MM.1S (cell line): ENCODE measurements around the gene CNMD.

Experiments
- DNase-seq: peaks from one replicate; pipeline ENCODE4 v3.0.0-alpha.2; 2015
- H2AFZ ChIP-seq: fragments of 300-600 bp; sonication (generic); 2 replicates; pipeline ENCODE4 v1.6.0; 2016; ENCODE audit warnings: antibody characterized with exemption, low read length
- H3F3A ChIP-seq: fragments of 300-600 bp; sonication (generic); 2 replicates; pipeline ENCODE4 v1.6.1; 2016; ENCODE audit warnings: mild to moderate bottlenecking, antibody characterized with exemption, low read length, moderate library complexity, mixed read lengths; ENCODE audit not compliant: insufficient read depth
- H3K27ac ChIP-seq: fragments of 300-600 bp; sonication (generic); 2 replicates; pipeline ENCODE4 v1.5.1; 2016; ENCODE audit warnings: mild to moderate bottlenecking, low read length
- H3K27me3 ChIP-seq: fragments of 300-600 bp; sonication (generic); replicated peaks from 2 replicates; pipeline ENCODE4 v1.6.0; 2016; ENCODE audit warnings: low read length; ENCODE audit not compliant: insufficient read depth
- H3K36me3 ChIP-seq: fragments of 300-600 bp; sonication (generic); replicated peaks from 2 replicates; pipeline ENCODE4 v1.6.1; 2016; ENCODE audit warnings: mild to moderate bottlenecking, low read length, mixed read lengths; ENCODE audit not compliant: insufficient read depth
- H3K4me1 ChIP-seq: fragments of 300-600 bp; sonication (generic); 2 replicates; pipeline ENCODE4 v1.6.1; 2016; ENCODE audit warnings: low read length, mixed read lengths
- H3K4me2 ChIP-seq: fragments of 300-600 bp; sonication (generic); 2 replicates; pipeline ENCODE4 v1.6.0; 2016; ENCODE audit warnings: low read depth, low read length
- H3K4me3 ChIP-seq: fragments of 300-600 bp; sonication (generic); 2 replicates; pipeline ENCODE4 v1.5.1; 2016; ENCODE audit warnings: low read length, mixed read lengths
- H3K79me2 ChIP-seq: fragments of 300-600 bp; sonication (generic); 2 replicates; pipeline ENCODE4 v1.6.1; 2016; ENCODE audit warnings: mixed run types, low read length, mixed read lengths
- H3K9ac ChIP-seq: fragments of 300-600 bp; sonication (generic); 2 replicates; pipeline ENCODE4 v1.6.1; 2016; ENCODE audit warnings: low read length, mixed read lengths
- H3K9me2 ChIP-seq: fragments of 300-600 bp; sonication (generic); replicated peaks from 2 replicates; pipeline ENCODE4 v1.6.1; 2016; ENCODE audit warnings: mild to moderate bottlenecking, low read length, mixed read lengths; ENCODE audit not compliant: insufficient read depth
- H3K9me3 ChIP-seq: fragments of 300-600 bp; sonication (generic); replicated peaks from 2 replicates; pipeline ENCODE4 v1.6.1; 2016; ENCODE audit warnings: mild to moderate bottlenecking, low read length, mixed read lengths; ENCODE audit not compliant: insufficient read depth
- H4K20me1 ChIP-seq: fragments of 300-600 bp; sonication (generic); 2 replicates; pipeline ENCODE4 v1.6.1; 2016; ENCODE audit warnings: mild to moderate bottlenecking, low read length, moderate library complexity, mixed read lengths; ENCODE audit not compliant: insufficient read depth
- CTCF ChIP-seq: fragments of 300-600 bp; sonication (generic); IDR thresholded peaks from 2 replicates; pipeline ENCODE4 v1.5.1; 2016; ENCODE audit warnings: antibody characterized with exemption, low read length, mixed read lengths
- EZH2 ChIP-seq: fragments of 300-600 bp; sonication (generic); optimal IDR thresholded peaks from 2 replicates; pipeline ENCODE3; 2017; ENCODE audit warnings: low read depth, mild to moderate bottlenecking, antibody characterized with exemption, low read length, mixed read lengths
- EZH2phosphoT487 ChIP-seq: fragments of 300-600 bp; sonication (generic); IDR thresholded peaks from 2 replicates; pipeline ENCODE4 v1.6.1; 2018; ENCODE audit warnings: antibody characterized with exemption, low read length

CNMD gene

DNA sequence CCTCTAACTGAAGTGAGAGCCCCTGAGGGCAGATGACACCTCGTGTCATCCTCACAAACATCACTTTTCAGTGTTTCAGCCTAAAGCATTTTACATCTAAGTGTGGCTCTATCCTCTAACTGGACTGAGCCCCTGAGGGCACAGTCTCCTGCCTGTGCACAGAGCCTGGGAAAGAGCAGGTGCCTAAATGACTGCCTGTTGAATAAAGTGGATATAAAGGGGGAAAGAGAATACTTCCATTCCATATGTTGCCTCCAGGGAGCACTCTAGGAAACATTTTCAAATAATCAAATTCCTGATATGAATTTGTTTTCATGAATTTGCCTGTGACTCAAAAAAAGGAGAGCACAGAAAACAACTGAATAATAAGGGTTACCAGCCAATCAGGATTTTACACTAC is 32.2 kb downstream of the CNMD start:
- H3K9me2 ChIP-seq = no peaks in the 10 kb centered on the region
- no peaks in the 10 kb centered on the region for H3K36me3 ChIP-seq
- no peak overlapping the region for H3K4me3 ChIP-seq
- no peaks in the 10 kb centered on the region for H3K79me2 ChIP-seq
- H3K9ac ChIP-seq = no peak overlapping the region
- H3K9me3 ChIP-seq = no peaks in the 10 kb centered on the region
- TF ChIP-seq CTCF (no peak), EZH2 (no peak), EZH2phosphoT487 (no peak)
- no peaks in the 10 kb centered on the region for H3K27me3 ChIP-seq
- no peaks in the 10 kb centered on the region for H3K4me1 ChIP-seq
- no peak overlapping the region for H3K27ac ChIP-seq
- DNase-seq = no peak
- no peak overlapping the region for H3K4me2 ChIP-seq
- no peaks in the 10 kb centered on the region for H3F3A ChIP-seq
- H4K20me1 ChIP-seq = no peaks in the 10 kb centered on the region
- H2AFZ ChIP-seq = no peak overlapping the region

- H3K79me2 ChIP-seq = no peaks in the 10 kb centered on the region
- H3K36me3 ChIP-seq = no peaks in the 10 kb centered on the region
- no peak for TF ChIP-seq CTCF
- TF ChIP-seq EZH2 = no peak
- no peak for TF ChIP-seq EZH2phosphoT487
- no peaks in the 10 kb centered on the region for H3K4me1 ChIP-seq
- H3K9me2 ChIP-seq = no peaks in the 10 kb centered on the region
- H3F3A ChIP-seq = no peaks in the 10 kb centered on the region
- no peak overlapping the region for H3K9ac ChIP-seq
- DNase-seq = no peak
- H3K4me2 ChIP-seq = no peak overlapping the region
- H3K27ac ChIP-seq = no peak overlapping the region
- H3K4me3 ChIP-seq = no peak overlapping the region
- H3K27me3 ChIP-seq = no peaks in the 10 kb centered on the region
- no peak overlapping the region for H2AFZ ChIP-seq
- no peaks in the 10 kb centered on the region for H4K20me1 ChIP-seq
- H3K9me3 ChIP-seq = no peaks in the 10 kb centered on the region
Measured at GRCh38 chr13:52706081-52706480, 33.5 kb downstream of the CNMD start.

DNA sequence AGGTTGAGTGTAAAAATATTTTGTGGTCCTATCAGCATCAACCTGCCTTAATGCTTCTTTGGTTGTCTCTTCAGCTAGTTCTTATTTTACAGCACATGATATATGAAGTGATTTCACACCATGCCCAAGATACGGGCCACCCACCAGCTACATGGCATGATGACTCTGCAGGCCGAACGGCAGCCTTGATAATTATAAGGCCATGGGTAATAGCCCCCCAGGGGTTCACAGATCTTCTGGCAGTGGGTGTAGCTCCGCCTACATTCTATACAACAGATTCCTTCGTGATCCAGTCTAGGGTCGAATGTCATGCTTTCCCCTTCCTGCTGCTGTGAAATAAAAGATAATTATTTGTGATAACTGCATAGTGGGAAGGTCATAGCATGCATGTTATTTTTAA is 36.1 kb downstream of the CNMD start:
- DNase-seq = no peak
- Histone ChIP-seq H3K79me2 (no peaks in the 10 kb centered on the region), H3K9me2 (no peaks in the 10 kb centered on the region), H3K4me3 (no peak overlapping the region), H3K4me1 (no peaks in the 10 kb centered on the region), H3K4me2 (no peak overlapping the region), H3F3A (no peaks in the 10 kb centered on the region), H3K36me3 (no peaks in the 10 kb centered on the region), H3K9me3 (no peaks in the 10 kb centered on the region), H3K9ac (no peak overlapping the region), H3K27ac (no peak overlapping the region), H3K27me3 (no peaks in the 10 kb centered on the region), H4K20me1 (no peaks in the 10 kb centered on the region), H2AFZ (no peak overlapping the region)
- TF ChIP-seq CTCF (no peak), EZH2 (no peak), EZH2phosphoT487 (no peak)
